GM19193 (cell line): Measurements from ENCODE around the gene CD300LB.

Source experiments
- POLR2A ChIP-seq: IDR thresholded peaks from 4 replicates; pipeline ENCODE4 v1.6.1; 2011; ENCODE audit not compliant: insufficient read depth, insufficient read length; ENCODE audit errors: extremely low read depth

CD300LB gene

DNA sequence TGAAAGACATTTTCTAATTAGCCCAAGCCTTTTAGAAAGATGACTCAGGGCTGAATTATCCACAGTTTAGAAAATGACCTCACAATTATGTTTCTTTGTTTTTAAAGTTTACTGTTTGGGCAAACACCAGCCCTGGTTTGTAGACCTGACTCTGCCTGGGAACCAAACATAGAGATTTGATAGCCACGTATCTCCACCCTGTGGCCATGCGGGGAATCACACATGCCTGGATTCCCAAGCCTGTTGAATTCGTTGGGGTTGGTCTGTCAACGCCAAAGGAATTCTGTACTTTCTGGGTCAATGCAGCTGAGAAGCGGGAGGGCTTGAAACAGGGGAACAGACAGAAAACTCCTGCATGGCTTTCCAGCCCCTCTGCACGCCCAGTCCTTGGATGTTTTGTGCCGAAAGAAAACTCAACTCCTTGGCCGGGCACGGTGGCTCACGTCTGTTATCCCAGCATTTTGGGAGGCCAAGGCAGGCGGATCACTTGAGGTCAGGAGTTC lies 37.9 kb downstream of the CD300LB start:
- TF ChIP-seq POLR2A = no peak

DNA sequence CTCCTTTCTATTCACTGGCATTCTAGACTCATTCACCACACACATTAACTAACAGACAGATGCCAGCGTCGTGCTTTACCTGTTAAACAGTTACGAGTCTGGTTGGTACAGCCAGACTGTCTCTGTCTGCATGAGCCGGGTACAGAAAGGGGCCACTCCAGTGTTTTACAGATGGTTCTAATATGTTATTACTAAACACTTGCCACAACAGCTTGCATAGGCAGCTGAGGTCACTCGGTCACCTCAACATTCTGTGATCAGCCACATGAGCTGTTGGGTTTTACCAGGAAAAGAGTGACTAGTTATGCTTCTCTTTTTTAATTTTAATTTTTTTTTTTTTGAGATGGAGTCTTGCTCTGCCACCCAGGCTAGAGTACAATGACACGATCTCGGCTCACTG lies 39.6 kb downstream of the CD300LB start:
- TF ChIP-seq POLR2A = no peak

DNA sequence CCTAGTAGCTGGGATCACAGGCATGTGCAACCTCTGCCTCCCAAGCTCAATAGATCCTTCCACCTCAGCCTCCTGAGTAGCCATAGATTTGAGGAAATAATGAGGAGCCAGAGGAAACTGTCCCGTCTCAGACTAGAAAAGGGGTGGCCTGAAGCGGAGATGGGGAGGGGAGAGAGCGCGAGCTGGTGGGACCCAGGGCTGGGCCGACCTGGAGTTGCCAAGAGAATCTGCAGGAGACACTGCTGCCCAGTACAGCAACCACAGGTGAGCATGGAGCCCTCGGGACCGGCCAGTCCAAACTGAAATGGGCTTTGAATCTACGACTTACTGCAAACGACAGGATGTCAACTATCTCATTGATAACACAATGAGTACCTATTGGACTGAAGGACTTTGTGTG lies 40.6 kb downstream of the CD300LB start:
- no peak for TF ChIP-seq POLR2A

DNA sequence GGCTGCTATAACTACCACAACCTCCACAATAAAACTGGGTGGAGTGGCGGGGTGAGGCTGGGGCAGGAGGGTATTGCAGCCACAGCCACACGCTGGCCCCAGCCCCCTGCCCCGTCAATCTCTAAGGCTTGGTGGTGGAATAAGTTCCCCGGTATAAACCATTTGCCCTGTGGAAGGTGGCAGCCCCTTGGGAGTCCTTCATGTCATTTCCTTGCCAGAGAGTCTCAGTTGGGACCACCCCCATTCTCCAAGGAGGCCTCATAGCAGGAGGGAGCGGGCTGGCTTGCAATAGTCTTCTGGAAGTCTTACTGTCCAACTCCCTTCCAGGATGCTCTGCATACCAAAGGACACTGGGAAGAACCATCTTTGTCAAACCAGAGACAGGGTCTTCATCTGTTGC lies 45.4 kb downstream of the CD300LB start:
- no peak for TF ChIP-seq POLR2A

DNA sequence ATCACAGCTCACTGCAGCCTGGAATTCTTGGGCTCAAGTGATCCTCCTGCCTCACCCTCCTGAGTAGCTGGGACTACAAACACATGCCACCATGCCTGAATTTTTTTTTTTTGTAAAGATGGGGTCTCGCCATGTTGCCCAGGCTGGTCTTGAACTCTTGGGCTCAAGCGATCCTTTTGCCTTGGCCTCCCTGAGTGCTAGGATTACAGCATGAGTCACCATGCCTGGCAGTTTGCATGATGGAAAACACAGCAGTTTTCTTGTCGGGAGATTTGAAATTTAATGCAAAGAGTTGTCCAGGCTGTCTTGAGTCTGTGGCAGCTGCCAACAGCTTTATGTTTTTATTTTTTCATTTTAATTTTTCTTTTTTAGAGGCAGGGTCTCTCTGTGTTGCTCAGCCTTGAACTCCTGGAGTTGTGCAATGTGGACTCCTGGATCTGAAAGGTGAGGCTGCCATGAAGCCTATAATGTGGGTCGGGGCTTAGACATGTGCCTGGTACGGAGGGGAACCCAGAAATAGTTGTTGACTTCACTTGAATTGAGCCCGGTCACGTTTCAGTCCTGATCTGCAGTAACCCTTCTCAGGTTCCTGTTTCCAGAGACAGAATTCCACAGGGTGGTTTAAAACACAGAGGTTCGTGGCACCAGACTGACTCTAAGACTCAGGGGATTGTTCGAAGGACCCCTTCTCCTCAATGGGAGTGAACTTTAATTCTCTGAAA lies 46.1 kb downstream of the CD300LB start:
- TF ChIP-seq POLR2A = no peak

DNA sequence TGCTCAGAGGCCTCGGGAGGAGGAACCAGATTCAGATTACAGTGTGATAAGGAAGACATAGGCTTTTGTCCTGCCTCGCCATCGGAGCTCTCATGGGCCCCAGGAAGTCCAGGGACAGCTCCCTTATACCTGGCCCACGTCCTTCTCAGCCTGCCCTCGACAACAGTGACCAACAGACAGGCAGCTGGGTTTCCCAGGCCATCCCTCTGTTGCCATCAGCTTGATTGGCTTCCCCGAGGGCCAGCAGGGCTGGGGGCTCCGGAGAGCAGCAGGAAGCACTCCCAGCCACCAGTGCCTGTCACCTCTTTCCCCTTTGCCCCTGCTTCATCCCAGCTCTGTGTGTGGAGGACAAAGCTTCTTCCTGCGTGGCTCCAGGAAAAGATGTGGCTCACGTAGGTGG lies 47.2 kb downstream of the CD300LB start:
- TF ChIP-seq POLR2A = no peak

DNA sequence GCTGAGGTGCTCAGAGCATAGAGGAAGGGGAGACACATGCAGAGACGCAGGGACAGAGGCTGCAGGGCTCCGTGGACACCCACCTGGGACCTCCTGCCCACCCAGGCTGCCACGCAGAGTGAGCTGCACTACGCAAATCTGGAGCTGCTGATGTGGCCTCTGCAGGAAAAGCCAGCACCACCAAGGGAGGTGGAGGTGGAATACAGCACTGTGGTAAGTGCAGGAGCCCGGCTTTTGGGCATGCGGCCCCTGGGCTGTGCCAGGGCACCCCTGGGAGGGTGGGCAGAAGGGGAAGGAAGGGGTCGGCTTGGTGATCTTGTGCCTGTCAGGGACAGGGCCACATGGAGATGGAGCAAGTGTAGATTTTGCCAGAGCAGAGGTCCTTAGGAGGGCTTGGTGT lies 49.7 kb downstream of the CD300LB start:
- TF ChIP-seq POLR2A = no peak

DNA sequence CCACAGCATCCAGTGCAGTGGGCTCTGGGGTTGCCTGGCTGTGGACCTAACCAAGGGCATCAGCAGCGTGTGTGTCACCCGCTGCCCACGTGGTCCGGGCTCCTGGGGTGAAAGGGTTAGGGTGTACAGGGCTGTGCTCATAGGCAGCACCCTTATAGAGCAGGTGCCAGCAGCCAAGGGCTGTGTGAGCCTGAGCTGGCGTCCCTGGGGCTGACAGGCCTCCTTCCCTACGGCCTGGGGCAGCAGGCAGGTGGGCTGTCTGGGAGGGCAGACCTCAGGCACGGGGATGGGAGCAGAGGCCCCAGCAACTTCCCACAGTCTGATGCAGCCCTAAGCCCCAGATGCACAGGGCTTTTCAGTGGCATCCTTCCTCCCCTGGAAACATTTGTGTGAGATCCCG lies 51.0 kb downstream of the CD300LB start:
- TF ChIP-seq POLR2A = no peak

DNA sequence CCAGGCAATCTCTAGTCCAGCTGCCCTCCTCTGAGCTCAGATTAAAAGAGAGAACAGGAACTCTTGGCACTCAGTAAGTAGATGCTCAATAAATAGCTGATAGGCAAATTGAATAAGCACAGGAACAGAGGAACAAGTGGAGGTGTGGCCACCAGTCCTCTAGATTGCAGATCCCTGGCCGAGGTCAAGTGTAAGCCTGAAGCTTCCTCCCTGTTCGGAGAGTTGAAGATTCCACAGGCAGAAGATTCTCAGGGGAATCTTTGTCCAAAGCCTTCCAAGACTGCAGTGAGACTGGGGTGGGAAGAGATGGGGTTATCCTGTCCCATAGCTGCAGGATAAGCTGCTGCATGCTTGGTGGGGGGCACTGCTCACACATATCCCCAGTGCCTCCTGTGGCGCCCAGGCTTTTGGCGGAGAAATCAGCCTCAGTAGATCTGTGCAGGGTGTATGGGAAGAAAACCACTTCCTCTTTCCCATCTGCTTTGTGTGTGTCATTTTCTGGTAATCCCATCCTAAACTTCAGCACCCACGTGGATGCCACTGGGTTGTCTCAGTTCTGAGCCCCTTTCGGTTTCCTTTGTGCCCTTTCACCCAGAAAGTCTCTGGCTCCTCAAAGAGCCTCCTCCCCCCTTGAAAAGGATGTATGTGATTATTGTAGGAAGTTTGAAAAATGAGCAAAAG lies 52.7 kb downstream of the CD300LB start:
- TF ChIP-seq POLR2A = no peak

DNA sequence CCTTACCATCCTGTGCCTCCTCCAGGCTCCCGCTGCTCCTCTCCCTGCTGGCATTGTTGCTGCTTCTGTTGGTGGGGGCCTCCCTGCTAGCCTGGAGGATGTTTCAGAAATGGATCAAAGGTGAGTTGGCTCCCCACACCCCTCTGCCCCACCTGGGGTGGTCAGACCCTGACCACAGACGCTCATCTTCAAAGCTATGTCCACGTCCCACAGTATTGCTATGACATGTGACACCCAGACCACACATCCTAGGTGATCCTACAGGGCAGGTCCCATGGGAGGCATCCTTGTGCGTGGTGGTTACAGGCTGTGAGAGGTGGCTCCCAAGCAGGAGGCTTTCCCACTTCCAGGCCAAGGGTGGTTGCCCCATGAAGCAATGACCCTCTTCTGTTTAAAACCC lies 53.9 kb downstream of the CD300LB start:
- no peak for TF ChIP-seq POLR2A

- no peak for TF ChIP-seq POLR2A
Observed at GRCh38 chr17:74475189-74475588, 56.1 kb downstream of the CD300LB start.

DNA sequence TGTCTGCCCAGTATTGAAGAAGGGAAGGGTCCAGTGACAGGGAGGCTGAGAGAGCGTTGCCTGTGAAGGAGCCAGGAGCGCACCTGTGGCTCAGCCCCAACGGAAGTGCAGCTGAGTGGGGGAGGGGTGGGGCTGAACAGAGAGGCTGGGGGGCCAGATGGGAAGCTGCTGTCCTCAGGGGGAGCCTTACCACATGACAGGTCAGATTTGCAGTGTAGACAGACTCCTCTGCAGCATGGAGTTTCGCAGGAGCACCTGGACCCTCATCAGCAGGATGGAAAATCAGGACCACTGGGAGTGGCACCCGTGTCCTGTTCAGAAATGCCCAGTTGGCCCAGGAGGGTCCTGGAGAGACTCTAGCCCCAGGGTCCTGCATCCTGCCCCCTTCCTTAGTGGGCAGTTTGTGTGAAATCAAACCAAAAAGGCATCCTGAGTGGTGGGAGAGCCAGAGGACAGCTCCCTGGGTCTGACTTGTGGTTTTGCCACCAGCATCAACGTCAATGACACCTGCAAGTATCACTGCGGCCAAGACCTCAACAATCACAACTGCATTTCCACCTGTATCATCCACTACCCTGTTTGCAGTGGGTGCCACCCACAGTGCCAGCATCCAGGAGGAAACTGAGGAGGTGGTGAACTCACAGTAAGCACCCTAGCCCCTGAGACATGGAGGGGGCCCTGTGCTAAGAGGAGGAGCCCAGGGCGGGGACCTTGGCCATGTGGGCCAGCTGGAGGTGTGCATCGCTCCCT lies 57.1 kb downstream of the CD300LB start:
- no peak for TF ChIP-seq POLR2A

DNA sequence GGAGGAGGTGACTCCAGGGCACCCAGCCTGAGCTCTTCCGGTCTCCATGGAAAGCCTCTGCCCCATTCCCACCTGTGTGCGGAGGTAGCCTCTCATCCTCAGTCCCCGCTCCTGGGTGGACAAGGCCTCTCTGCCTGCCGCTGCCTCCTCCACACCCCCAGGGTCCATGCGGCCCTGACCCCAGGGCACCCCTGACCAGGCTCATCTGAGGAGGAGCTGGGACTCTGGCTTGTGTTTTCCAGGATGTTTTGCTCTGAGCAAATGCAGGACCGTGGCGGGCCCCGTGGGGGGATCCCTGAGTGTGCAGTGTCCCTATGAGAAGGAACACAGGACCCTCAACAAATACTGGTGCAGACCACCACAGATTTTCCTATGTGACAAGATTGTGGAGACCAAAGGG lies 58.0 kb downstream of the CD300LB start:
- TF ChIP-seq POLR2A = no peak

DNA sequence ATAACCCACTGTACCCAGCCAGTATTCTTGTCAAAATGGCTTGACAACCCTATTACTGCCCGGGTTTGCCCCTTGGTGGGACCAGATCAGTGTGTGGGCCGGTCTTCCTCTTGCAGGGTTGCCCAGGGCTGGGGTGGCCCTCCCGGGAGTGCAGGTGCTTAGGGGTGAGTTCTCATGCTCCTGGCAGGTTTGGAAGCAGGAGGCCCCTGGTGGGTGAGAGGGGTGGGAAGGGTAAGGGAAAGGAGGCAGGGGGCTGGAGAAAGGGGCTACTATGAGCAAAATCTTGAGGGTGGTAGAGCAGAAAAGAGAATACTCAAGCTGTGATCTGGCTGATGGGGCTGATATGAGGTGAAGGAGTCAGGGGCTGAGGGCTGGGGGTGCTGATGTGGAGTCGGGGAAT lies 58.4 kb downstream of the CD300LB start:
- TF ChIP-seq POLR2A = no peak

DNA sequence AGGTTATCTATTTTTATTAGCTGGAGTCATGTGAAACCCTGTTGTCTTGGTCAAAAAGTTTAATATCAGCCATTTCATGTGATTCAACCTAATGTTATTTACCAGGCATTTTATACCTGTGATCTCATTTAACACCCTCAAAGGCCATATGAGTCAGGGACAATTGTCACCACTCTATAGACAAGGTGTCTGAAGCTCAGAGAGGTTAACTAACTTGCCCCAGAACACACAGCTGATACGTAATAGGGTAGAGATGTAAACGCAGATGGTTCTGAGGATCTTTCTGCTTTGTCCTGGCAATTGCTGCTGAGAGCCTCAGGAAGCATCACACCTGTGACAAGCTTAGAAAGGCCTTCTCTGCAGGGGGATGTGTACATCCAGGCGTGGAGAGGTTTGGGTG lies 59.9 kb downstream of the CD300LB start:
- no peak for TF ChIP-seq POLR2A
